Amniotic stem cell (primary cell): ENCODE results near the gene EOGT.

ENCODE experiments used
- DNase-seq: peaks from one replicate; lab custom pipeline; 2025; lab: John Stamatoyannopoulos, UW

Gene EOGT

DNA sequence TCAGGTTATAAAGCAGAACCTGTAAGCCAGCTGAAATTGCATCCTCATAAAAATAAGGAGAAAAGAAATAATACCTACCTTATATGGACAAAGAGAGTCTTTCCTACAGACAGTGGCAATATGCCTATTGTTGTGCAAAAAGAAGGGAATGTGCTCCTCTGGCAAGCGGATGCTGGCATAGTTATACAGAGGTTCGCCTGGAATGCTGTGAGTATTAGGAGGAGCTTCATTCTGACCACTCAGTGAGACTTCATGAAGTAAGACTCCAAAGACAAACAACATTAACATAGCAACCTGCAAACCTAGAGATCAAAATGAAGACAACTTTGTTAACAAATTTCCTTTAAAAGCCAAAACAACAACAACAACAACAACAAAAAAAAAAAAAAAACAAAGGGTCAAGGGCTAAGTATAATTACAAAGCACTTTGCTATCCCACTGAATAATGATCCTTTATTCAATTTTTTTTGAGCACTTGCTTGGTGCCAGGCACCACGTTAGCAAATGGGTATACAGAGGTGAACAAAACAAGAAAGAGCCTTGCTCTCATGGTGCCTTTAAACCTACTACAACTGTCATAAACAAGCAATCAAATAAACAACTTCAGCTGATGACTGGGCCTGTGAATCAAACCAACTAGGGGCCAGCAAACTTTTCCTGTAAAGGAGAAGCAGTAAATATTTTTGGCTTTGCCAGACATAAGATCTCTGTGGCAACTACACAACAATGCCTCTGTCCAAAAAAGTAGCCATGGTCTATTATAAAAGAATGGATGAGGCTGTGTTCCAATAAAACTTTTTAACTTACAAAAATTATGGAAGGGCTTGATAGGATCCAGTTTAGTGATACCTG is 3.7 kb downstream of the EOGT start:
- DNase-seq: no peak

DNA sequence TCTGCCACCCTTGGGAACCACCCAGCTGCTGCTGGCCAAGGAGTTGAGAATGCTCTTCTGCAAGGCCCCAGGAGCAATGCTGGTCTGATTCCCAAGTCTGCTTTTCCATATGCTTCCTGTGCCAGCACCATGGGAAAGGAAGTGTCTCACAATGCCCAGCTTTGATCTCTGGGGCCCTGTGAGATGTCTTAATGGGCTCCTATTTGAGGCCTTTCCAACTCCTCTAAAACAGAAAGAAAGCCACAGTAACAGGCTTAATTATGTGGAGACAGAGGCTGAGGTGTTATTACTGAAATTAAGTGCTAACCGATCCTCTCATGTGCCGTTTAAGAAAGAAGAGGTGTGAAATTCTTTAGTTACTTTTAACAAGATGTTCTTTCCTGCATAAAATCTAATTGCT is 4.5 kb downstream of the EOGT start:
- DNase-seq: no peak

DNA sequence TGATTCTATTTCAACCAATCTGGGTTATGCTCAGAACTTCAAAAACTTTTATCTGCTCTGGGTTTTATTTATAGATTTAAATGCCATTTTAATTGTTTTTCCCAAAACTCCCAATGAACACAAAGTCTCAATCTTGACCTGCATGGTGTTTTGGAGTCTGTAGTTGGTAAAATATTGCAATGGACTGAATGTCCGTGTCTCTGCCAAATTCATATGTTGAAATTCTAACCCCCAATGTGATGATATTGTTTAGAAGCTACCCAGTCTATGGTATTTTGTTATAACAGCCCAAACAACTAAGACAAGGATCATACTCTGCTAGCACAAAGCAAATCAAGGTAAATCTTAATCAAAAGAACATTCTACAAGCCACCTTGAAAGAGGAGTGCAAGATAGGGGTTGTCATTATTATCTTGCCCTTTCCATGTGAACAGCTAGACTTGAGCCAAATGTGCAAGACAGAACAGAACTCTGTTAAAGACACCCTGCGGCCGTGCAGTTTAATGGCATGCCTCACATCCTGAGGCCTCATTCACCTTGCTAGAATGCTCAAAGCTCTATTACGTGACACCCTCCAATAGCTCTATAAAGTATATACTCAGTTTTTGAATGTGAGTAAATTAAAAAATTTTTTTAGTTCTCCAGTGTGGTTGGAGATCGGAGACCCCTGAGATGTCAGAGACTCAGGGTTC is 7.5 kb downstream of the EOGT start:
- no peak for DNase-seq

DNA sequence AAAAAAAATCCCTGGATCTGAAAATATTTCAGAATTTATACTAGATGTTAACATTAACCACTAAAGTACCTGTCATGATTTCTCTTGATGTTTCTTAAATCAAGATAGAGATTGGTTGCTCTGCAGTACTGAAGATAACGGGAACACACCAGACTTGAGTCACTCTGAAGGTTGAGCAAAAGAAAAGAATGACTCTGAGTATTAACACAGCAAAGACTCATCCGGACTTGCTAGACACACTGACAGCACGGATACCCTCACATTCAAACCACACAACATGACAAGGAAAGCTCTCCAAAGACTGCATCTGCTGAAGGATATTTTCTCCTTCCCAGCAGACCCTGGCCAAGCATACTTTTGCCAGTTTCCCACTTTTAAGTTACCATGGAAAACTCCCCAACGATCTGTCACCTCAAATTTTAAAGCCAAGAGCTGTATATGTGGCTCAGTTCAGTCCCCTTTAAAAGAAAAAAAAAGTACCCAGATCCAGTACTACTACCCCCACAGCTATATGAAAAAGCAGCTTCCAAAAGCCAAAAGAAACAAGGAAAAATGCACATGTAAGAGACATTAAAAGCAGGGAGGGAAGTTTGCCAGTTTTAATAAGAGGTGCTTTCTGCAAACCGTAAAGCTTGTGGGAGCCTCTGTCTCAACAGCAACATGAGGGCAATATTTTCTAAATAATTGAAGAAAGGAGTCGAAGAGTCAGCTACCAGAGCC is 8.3 kb downstream of the EOGT start:
- DNase-seq: no peak

DNA sequence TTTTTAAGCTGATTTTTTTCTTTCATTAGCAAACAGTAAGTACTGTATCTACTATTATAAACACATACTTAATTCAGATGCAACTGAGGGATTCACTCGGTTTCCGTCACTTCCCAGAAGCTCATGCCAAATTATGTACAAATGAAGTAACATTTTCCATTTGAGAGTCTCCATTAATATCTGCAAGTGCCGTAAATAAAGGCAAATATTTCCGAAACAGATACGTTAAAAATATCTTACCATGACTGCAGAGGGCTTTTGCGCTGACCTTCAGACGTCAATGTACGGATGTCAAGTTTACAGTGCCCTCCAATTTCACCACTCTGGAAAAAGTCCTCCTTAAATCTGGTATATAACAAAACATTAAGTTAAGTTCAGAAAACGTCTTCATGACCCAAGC is 9.3 kb downstream of the EOGT start:
- no peak for DNase-seq

DNA sequence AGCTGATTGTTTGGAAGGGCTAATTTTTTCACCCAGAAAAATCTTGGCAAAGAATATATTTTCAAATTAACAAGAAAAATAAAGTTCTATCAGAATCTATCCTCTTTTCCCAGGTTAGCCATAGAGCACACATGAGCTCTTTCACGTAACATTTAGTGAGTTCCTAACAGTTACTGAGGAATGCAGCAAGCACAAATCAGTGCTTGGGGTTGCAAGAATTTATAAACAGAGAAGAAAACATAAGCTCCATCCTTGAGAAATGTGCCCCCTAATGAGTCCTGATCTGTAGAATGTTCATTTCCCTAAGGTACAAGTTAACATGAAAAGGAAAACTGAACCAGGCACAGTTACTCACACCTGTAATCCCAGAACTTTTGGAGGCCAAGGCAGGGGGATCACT is 13.9 kb downstream of the EOGT start:
- DNase-seq: no peak

DNA sequence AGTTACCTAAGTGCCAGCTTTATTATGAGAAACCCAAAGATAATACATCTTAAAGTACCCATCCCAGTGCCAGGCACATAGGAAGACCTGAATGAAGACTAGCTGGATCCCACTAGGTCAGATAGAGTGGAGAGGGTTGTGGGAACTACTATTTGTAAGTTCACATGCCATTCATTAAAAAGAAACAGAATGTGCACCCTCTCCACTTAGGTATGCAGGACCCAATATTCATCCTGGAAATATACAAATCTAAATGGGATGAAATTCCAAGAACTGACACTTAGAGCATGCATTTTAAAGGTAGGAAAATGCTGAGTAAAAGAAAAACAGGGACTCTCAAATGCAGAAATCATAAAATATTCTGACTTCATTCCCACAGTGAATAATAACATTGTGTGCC is 14.3 kb downstream of the EOGT start:
- DNase-seq: no peak

DNA sequence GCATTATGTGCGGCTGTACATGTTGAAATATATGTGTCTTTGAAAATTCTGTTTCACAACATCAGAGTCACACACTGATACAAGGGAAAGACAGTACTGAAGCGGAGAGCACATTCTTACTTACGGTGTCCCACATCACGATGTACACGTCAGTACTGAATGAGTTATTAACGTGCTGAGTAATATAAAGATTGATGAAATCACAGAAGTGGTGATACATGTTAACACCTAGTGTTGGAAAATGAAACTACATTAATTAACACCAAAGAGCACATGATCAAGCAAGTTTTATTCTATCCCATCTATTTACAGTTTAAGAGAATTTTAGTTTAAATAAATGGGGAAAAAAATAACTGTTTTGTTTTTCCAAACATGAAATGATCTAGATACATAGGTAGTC is 15.6 kb downstream of the EOGT start:
- DNase-seq: no peak

DNA sequence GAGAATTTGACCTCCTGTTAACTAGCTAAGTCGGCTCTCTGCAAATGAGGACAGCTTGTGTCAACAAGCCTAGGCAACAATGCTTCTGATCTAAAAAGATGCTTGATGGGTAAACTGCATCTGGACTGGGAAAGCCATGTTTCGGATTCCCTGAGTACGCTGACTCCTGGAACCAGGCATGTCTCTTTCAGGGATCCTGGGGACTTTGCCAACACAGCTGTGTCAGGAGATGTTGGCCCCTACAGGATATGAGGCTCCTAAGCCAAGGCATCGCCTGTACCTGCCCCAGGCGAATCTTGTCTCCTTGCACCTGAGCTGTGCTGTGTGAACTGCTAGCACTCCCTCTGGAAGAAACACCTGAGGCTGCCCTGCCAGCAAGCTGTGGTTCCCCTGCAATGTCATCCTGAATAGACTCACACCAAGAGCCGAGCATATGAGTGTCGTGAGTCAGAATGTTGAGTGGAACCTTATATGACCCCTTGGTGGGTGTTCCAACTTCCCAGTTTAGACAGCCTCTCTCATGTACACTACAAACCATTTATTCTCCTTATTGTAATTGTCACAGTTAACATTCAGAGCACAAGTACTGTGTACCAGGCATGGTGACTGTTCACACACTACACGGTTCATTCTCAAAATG is 17.0 kb downstream of the EOGT start:
- no peak for DNase-seq

DNA sequence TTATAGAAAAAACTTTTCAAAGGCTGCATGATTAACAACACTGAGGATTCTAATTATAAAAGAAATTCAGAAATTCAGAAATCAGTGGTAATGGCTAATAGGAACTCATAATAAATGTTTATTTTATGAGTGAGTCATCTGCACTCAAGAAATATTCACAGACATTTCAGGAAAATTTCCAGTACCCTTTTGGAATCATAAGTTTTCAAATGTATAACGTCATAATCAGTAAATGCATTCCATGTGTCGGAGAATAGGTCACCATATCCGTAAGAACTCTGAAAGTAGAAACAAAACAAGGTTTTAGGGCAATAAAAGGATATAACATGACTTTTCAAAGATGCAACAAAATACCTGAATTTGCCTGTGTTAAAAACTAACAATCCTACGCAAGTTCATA is 24.7 kb downstream of the EOGT start:
- DNase-seq: no peak

DNA sequence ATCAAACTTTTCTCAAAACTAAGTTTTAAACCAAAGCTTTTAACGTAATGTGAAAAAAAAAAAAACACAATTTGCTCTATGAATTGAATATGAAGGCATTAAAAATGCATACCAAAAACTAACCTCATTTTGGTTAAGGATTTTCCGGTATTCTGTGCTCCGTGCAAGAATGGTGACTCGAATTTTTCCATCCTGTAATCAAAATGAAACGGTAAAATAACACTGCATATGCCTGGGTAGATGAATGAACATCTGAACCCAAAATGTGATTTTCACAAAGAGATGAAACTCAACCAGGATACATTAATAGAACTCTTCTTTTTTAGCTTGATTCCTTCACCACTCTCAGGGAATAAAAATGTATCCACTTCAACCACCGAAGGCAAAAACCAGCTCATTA is 26.2 kb downstream of the EOGT start:
- no peak for DNase-seq

DNA sequence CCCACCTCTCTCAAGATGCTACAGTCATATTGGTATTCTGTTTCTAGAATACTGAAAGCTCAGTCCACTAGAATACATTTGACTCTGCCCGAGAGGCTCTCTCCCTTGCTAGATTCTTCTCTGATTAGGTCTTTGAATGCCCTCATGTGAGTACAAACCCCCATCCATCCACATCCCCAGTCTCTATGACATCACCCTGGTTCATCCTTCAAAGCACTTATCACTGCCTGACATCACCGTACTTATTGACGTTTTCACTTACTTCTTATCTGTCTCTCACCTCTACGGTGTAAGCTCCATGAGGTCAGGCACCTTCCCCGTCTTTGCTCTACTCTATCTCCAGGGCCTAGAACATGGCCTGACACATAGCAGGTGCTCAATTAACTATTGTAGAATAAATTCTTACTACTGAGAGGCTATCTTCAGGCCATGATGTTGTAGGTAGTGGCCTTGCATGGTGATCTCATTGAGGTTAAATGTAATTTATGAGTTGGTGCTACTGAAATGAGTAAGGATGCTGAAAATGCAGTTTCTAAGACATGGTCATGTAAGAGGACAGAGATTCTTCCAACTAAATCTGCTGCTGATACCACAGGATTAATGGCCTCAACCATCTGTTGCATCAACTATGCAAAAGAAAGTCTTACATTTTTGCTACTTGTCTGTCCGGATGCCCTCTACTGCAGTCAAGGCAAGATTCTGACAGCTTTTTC is 26.8 kb downstream of the EOGT start:
- DNase-seq: no peak

DNA sequence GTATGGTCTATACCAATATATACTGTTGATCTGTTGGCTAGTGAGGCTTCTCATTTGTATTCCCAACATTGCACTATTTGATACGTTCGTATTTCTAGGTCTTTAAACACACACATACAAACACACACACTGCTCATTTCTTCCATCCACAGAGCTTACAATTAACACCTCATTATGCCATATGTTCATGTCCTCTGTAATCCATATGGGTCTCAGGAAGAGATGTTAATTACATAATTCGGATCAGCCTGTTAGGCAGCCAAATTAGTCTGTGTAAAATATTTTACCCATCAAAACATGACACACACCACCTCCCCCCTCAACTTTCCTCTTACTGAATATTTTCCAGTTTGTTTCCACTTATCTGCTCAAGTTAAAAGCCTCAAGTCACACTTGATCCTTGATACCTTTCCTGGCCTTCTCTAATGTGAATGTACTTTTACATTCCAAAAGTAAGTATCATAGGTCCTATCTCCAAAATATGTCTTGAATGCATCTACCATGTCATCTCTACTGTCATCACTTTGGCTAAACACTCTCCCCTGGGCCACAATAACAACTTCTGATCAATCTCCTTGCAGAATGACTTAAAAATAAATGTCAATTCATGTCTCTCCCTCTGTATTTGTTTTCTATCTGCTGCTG is 28.2 kb downstream of the EOGT start:
- DNase-seq: no peak

DNA sequence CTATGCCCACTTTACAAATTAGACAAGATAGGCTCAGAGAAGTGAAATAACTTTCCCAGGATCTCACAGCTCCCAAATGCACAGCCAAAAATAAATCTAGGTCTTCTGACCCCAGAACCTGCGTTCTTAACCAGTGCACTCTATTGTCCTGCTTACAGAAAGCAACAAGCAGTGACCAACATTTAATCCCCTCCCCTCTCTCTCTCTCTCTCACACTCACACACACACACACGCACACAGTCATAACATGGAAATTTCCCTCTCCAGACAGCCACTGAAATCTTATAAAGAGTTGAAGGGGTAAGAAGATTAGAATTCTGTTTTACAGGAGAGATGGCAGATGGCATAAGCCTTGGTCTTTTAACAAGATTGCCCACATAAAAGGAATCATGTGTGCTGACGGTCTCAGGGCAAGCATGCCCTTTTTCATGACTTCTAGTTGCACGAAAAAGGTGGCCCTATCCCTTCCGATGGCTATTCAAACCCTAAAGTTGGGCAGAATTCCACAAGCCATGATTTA is 29.4 kb downstream of the EOGT start:
- no peak for DNase-seq

DNA sequence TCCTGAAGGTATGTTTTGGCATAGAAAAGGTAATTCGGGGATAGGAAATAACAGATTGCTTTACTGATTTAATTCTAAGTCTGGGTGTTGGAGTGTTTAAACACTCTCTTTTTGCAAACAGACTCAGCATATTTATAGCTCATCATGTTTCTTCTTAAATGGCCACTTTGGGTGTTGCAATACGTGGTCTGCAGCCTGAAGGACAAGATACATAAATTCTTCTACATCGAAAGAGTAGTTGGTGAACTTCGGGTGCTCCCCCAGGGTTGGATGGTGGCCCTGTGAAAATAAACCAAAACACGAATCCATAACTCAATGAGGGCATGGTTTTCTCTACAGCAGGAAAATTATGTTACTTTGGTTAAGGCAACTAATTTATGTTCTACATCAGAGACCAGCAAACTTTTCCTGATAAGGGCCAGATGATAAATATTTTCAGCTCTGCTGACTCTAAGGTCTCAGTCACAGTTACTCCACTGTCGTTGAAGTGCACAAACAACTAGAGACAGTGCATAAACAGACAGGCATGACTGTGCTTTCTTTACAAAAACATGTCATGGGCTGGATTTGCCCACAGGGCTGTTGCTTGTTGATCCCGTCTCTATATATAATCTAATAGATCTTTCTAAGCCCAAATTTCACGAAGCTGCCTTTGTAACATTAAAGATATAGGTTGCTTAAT is 35.9 kb downstream of the EOGT start:
- DNase-seq: no peak

DNA sequence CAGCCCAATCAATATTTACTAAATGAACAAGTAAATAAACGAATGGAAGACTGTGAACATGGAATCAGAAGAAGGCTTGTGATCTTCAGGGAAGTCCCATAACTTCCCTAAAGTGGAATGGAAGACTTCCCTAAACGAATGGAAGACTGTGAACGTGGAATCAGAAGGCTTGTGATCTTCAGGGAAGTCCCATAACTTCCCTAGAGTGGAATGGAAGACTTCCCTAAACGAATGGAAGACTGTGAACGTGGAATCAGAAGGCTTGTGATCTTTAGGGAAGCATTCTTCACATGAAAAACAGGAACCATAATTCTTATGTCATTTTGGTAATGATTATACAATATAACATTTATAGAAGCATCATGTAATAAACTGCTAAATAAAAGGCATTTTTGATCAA is 38.8 kb downstream of the EOGT start:
- no peak for DNase-seq

DNA sequence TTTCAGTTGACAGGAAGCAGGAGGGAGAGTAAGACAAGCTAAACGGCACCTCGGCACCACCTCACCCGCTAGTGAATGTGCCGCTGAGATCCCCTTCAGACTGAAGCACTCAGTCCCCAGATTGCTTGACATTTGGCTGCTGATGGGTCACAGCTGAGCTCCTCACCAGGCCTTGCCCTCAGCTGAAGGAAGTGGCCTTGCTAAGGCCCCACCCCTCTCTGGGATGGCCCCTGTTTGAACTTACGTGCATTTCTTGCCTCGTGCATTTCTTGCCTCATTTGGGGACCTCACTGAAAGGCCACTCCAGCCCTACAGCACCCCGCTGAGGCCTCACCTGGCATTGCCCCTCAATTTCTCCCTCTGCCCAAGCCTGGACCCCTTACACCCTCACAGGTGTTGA is 39.8 kb downstream of the EOGT start:
- no peak for DNase-seq

DNA sequence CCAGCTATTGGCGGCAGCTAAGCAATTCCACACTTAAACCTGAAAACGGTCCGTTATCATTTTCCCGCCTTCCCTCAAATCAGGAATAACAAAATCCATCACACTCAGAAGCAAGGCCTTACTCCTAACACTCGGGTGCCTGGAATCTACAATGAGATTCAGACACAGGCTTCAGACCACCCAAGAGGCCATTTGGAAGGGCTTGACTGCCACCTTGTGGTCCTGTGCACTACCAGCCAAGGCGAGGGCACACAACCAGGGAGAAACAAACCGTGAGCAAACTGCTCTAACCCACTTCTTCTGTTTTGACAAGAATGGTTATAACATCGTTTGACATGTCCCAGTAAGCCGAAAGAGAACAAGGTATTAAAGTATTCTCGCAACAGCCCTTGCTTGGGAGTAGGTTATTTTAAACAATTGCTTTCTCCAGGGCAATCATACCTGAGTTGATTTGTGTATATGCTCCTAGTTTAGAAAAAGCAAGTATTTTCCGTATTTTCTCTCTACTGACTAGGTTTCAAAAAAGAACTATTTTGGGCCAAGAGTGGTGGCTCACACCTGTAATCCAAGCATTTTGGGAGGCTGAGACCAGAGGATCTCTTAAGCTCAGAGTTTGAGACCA is 41.0 kb downstream of the EOGT start:
- peak; percentile 12 for DNase-seq

DNA sequence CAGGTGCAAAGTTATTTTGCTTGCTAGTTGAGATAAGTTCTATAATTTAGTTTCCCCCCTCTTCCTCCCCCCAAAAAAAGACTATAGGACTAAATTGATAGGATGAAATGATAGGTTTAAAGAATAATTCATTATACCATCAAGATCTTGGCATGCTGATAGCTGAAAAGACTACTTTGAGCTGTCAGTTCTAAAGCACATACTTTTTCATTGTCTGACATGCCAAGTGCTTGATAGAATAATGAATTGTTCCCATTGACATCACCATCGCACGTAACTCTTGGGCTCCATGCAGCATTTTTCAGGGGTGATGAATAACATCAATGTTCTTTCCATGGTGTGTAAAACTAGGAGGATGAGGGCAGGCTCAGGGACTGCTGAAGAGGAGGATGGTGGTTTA is 48.8 kb downstream of the EOGT start:
- no peak for DNase-seq

DNA sequence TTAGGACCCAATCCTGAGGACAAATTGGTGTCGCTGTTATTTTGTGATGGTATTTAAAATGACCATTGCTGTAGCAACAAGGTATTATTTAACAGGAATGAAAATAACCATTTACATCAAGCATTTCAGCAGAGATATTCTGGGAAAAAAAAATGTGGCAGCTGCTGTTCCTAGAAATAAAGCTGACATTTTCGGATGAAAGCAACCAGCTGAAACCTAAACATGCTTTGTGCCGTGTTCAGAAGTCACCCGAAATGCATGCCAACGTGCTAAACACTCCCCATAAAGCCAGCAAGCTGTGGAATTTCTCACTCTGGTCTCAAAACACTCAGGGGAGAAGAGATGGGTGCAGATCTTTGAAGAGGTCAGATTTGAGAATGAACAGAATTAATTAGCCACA is 49.6 kb downstream of the EOGT start:
- DNase-seq: no peak
